HG03354 (cell line): ENCODE results near the gene KRTAP9-6.
"Not testable (repeated sequence)": the region's sequence is repeated elsewhere in the genome, so short reads cannot be mapped to it uniquely, and the experiment has no call there.

ENCODE experiments used
- ATAC-seq: cut with Tn5 transposase; IDR thresholded peaks from one replicate; pipeline ENCODE4 v1.9.1; 2021; ENCODE audit warnings: mild to moderate bottlenecking; ENCODE audit not compliant: unreplicated experiment, poor library complexity, severe bottlenecking

Gene KRTAP9-6

DNA sequence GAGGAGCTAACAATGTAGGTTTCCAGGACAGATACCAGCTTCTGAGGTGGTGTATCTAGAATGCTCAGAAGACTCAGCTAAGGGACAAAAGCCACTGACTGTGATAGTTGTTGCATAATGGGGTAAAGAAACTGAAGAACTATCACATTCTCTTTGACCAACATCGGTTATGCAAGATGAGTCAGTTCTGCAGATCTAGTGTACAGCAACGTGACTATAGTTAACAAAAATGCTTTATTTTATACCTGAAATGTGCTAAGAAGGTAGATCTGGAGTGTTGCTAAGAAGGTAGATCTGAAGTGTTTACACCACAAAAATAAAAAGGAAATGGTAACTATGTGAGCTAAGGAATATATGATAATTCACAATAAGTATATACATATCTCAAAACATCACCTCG lies 2.5 kb downstream of the KRTAP9-6 start:
- ATAC-seq: no peak

DNA sequence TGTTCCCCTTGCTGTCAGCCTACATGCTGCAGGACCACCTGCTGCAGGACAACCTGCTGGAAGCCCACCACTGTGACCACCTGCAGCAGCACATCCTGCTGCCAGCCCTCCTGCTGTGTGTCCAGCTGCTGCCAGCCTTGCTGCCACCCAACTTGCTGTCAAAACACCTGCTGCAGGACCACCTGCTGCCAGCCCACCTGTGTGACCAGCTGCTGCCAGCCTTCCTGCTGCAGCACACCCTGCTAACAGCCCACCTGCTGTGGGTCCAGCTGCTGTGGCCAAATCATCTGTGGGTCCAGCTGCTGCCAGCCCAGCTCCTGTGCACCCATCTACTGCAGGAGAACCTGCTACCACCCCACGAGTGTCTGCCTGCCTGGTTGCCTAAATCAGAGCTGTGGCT lies 6.1 kb downstream of the KRTAP9-6 start:
- ATAC-seq: not testable (repeated sequence)

DNA sequence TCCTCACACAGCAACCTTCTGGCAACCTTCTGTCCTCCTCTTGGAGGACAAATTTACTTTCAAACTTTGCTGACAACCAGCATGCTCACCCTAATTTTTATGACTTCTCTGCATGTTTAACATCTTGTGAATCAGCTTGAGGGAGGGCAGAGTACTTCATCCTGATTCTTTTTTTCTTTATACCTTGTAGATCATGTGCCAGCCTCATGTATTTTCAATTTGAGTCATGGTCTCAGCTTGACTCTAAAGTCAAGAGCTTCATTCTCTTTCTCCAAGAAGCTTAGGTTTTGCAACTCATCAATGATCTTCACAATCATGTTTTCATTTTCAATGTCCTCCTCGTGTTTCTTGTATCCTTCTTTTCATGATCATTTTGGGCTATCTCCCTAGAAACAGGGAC lies 6.7 kb downstream of the KRTAP9-6 start:
- ATAC-seq: no peak

DNA sequence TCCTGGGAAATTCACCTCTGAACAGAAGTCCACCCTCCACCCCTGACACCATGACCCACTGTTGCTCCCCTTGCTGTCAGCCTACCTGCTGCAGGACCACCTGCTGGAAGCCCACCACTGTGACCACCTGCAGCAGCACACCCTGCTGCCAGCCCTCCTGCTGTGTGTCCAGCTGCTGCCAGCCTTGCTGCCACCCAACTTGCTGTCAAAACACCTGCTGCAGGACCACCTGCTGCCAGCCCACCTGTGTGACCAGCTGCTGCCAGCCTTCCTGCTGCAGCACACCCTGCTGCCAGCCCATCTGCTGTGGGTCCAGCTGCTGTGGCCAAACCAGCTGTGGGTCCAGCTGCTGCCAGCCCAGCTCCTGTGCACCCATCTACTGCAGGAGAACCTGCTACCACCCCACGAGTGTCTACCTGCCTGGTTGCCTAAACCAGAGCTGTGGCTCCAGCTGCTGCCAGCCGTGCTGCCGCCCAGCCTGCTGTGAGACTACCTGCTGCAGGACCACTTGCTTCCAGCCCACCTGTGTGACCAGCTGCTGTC lies 10.5 kb downstream of the KRTAP9-6 start, which contains the start of gene KRTAP9-7:
Gene KRTAP9-7, plus strand, starts transcription at position 51 of the 543 bp plus-strand sequence. Its CDS starts 0 bp downstream, at position 51.
- ATAC-seq: not testable (repeated sequence)

DNA sequence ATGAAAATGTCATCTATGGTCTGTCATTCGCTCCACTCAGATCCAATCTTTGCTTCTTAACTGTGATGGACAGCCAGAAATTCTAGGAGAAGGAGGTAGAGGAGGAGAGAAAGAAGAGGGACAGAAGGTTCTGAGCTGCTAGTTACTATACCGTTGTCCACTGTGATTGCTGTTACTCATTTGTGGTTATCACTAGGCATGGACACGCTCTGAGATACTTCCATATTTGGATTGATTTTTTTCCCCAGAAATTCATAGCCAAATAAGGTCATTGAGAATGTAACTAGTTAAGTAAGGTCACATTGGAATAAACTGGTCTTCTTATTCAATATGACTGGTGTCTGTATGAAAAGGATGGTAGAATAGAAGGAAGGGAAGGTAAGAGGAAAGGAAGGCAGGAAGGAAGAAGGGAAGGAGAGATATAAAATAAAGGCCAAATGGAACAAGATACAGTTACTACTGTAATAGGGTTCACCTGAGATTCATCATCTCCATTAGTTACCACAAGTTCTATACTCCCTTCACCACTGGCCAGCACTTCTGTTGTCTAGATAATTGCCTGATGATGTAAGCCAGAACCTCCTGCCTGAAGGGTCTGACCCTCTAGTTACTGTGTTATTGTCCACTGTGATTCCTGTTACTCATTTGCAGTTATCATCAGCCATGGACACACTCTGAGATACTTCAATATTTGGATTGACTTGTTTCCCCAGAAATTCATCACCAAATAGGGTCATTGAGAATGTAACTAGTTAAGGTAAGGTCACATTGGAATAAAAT lies 13.2 kb downstream of the KRTAP9-6 start:
- no peak for ATAC-seq

DNA sequence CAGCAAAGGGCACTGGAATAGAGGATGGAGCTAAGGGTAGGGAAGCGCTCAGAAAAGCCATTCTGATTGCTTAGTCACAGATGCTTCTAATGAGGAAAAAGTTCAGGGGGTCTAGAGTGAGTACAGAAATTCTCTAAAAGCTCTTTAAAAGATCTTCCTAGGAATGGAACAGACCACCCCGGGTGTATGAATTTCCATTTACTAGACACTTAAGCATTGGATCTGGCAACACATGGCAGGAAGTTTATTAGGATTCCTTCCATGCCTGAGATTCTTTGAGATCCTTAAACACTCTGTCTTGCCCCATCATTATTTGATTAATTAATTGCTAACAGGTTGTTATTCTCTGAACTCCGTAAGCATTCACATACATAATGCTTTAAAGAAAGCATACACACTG lies 18.9 kb downstream of the KRTAP9-6 start:
- ATAC-seq: no peak

DNA sequence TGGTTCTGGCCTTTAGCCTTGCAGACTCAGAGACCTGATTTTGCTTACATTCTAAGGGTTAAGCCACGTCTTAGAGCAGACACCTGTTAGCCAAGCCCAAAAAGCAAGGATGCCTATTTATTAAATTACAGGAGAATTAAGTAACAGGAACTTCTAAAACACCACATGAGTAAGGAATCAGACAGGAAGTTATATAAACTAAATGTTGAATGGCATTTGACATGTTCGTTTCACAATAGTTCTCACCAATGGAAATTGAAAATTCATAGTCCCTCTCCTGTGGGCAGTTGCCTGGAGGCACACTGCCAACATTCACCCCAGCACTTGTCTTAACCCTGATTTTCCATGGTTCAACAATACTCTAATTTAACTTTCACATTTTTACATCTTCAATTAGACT lies 19.4 kb downstream of the KRTAP9-6 start:
- no peak for ATAC-seq

DNA sequence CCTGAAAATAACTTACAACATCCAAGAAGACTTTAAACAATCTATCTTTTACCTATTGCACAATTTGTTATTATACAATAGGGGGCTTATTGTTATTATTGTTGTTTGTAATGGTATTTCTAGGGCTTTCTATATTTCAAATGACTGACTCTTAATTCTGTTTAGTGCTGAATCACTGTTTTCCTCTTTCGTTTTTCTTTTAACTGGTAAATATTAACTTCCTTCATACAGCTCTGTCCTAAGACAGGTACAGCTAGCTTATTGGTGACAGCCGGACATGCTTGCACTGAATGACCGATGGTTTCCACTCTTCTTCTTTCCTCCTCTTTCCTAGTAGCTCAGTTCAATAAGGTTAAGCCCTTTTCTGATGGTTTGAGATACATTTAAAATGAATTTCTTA lies 21.9 kb downstream of the KRTAP9-6 start:
- no peak for ATAC-seq

DNA sequence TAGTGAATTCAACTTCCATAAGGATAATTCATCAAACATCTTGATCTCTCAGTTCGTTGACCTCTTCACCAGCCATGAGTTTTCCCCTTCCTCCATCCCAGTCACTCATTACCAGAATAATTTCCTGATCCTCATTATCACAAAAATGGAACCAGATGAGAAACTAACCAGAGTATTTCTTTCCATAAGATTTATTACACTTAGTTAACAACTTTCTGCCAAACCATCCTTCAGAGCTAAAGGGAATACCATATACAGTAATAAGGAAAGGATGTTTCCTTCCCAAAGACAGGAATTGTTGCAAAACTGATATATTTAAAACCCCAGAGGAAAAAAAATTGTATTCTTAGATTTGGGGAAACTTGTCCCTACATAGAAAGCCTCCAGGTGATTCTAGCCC lies 28.8 kb downstream of the KRTAP9-6 start:
- ATAC-seq: no peak

DNA sequence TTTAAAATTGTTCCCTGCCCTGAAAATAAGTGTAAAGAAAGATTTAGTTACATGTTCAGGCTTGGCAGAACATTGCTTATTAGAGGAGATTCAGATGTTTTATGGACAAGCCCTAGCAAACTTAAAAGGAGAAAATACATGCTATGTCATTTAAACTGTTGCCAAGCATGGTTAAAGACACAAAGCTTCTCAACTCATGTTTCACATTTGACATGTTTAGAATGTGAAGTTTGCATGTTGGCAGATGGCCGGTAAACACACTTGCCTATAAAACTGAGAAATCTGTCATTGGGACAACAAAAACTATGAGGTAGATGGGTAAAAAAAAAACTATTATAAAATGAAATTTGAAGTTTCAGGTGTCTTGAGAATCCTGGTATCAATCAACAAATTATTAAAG lies 31.7 kb downstream of the KRTAP9-6 start:
- no peak for ATAC-seq

DNA sequence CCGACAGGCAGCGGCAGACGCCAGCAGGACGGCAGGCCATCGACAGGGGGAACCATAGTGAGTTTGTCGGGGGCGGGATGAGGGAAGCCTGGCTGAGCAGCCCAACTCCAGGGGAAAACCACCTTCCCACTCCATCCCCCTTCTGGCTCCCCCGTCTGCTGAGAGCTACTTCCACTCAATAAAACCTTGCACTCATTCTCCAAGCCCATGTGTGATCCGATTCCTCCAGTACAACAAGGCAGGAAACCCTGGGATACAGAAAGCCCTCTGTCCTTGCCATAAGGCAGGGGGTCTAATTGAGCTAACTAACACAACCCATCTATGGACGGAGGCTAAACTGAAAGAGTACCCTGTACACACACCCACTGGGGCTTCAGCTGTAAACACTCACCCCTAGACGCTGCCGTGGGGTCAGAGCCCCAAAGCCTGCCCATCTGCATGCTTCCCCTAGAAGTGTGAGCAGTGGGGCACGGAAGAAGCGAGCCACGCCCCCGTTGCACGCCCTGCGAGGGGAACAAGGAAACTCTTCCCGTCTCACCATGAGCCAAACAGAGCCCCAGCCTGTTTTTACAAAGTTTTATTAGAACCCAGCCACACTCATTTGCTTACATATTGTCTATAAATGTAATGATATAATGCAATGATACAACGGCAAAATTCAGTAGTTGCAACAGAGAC lies 33.4 kb downstream of the KRTAP9-6 start:
- no peak for ATAC-seq

DNA sequence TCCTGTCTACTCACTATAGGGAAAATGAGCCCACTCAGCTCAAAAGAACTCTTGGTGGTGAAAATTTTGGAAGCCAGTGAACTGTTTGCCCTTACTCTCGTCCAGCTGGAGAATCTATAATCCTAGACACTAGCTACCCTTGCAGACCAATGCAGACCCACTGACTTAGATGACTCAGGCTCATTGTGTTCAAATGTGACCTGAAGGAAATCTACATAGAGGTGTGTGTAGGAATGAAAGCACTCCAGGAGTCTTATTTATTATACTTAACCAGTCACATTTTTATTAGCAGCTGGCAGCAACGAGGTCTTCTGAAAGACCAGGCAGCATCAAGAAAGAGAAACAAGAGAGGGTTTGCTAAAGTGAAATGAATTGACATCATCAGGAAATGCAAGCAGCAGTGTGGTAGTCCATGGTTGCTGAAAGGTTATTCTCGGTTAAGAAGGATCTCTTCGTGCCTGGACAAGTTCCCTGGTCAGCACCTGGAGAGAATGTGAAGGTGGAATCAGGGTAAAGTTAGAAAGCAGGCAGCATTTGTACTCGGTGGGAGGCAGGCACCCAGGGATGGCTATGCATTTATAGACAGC lies 36.1 kb downstream of the KRTAP9-6 start:
- no peak for ATAC-seq

DNA sequence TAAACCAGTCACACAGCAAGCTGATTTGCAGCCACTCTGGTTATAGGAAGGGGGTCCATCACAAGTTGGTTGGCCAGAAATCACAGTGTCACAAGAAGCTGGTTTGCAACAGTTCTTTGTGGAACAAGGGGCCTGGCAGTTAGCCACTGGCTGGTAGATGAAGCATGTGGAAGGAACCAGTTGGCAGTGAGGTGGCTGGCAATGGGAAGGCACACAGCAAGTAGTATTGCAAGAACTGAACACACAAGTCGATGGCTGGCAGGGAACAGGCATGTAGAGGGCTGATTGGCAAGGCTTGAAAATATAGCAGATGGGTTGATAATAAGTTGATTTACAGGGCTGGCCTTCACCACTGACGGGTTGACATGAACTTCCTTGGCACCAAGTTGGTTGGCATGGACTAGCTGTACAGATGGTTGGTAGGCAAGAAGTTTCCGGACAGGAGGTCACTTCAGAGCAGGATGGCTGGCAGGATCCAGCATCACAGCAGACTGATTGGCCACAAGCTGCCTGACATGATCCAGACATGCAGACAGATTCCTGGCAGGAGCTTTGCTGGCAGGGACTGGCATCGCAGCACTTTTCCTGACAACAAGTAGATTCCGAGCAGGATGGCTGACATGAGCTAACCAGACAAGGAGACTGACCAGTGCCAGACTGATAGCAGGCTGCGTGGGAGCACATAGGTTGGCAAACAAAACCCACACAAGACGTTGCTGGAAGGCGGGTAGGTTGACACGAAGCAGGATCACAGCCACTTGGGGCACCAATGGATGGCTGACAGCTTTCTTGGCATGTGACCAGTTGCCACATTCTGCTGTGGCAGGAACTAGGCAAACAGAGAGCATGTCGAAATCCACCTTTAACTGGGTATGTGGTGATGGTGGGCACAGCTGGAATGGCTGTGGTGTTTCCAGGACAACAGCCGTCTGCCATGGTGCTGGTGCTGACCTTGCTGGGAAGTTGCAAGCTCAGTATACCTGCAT lies 37.0 kb downstream of the KRTAP9-6 start, which contains the start of gene KRTAP29-1:
Gene KRTAP29-1, minus strand, starts transcription at position 936 of the 986 bp plus-strand sequence. Its CDS starts 0 bp downstream, at position 936.
- no peak for ATAC-seq

DNA sequence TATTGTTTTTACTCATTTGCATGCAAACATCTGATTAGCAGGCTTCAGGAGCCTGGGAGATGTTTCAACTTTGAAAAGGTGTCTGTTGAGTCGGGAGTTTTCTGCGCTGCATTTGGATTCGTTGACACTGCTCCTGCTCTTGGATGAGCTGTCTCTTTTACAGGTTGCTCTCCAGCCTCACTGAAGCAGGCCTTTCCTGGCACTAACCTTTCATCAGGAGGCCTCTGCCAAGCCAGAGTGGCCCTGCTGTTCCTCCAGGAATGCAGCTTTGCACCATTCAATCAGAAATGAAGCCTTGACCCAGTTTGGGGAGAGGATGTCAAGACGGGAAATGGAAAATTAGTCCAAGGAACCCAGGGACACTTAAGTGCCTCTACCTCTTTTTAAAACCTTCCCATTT lies 37.8 kb downstream of the KRTAP9-6 start:
- no peak for ATAC-seq

DNA sequence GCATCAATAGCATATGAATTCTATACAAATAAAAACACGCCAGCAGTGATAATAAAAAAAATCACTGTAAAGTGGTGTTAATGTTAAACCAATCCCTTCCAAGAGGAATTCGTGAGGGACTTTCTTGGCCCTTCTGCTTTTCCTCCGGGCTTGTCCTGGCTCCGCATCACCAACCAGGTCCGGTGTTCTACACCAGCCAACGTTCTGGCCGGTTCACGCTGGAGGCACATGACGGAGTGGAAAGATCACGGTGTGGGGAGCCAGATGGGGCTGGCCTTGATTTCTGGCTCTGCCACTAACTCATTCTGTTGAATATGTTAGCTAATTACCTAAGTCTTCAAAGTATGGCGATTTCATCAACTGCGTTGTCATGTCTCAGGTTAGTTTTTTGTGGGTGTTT lies 38.9 kb downstream of the KRTAP9-6 start:
- ATAC-seq: no peak

DNA sequence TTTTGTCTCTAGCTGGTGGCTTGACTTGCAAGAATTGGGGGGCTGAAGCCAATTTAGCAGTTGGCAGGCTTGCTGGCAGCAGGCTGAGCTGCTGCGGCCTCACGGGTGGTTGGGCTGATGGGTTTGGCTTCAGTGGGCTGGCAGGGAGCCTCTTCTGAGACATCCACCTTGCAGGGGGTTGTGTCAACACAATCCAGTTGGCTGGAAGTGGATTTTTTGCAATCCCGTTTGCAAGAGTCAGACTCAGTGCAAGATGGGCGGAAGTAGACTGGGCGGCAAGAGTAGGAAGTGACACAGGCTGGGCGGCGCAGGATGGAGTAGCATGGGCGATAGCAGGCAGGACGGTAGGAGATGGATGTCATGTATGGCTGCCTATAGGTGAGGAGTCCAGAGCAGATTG lies 42.5 kb downstream of the KRTAP9-6 start:
- ATAC-seq: no peak

DNA sequence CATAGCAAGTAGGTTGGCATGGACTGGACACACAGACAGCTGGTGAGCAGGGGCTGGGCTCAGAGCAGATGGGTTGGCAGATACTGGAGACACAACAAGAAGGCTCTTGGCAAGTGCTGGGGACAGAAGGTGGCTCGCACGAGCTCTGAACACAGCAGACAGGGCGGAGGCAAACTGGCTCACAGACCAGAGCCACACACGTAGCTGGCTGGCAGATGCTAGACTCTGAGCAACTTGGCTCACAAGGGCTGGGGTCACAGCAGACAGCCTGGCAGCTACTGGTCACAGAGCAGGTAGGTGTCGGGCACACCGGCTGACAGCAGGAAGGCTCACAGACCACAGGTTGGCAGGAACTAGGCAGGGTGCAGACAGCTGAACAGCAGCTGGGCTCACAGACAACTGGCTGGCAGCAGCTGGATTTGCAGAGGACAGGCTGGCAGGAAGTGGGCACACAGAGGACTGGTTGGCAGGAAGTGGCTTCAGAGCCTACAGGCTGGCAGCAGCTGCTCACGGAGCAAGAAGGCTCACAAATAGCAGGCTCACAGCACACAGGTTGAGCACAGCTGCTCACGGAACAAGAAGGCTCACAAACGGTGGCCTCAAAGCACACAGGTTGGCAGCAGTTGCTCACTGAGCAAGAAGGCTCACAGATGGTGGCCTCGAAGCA lies 43.2 kb downstream of the KRTAP9-6 start:
- ATAC-seq: no peak

DNA sequence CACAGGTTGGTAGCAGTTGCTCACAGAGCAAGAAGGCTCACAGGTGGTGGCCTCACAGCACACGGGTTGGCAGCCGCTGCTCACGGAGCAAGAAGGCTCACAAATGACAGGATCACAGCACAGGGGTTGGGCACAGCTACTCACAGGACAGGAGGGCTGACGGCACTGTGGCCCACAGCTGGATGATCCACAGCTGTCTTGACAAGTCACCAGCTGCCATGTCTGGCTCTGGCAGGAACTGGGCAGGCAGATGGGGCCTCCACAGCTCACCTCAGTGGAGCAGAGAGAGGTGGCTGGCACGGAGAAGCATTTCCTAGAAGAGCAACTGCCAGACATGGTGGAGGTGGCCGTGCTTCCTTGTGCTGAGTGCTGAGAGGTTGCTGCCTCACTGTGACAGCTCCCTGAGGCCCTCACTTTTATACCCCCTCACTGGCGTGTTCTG lies 43.8 kb downstream of the KRTAP9-6 start, which contains the start of gene KRTAP16-1:
Gene KRTAP16-1, minus strand, starts transcription at position 392 of the 442 bp plus-strand sequence. Its CDS starts 56 bp downstream, at position 336.
- ATAC-seq: no peak

DNA sequence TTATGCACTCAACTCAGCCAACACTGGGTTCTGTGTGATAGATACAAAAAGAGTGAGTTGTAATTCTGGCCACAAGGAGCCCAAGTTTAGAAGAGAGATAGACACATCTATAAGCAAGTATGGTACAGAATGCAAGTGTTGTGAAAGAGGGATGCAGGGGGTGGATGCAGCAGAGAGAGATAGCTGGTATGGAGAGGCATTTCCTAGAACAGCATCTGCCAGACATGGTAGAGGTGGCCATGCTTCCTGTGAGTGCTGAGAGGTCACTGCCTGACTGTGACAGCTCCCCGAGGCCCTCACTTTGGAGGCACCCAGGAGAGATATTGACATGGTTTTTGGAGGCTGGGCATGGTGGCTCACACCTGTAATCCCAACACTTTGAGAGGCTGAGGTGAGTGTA lies 45.9 kb downstream of the KRTAP9-6 start:
- ATAC-seq: no peak
